ENCODE data around the gene BRMS1L.

The BRMS1L gene

DNA sequence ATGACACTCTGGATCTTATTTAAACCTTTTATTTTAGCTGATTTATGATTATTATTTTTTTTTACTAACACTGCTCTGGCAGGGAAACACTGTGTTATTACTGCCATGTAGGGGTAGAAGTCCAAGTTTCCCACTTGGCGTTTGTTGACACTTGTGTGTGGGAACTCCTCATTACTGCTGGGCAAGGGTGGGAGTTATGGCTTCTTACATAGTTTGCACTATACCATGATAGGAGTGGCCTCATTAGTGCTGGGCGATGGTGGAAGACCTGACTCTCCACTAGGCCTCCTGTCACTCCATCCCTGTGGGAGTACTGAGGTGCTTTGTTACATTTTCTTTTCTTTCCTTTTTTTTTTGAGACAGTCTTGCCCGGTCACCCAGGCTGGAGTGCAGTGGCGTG lies 83.5 kb downstream of the BRMS1L start:
- Histone ChIP-seq H3K27me3 (ENCODE audit: insufficient read depth, low read length) (no peaks in the 10 kb centered on the region), H2AFZ (ENCODE audit: insufficient read depth, low read length, poor library complexity) (no peak overlapping the region), H3K79me1 (ENCODE audit: low read length) (no peaks in the 10 kb centered on the region), H3K27ac (ENCODE audit: low read depth, low read length) (no peak overlapping the region), H3K4ac (ENCODE audit: low read depth, low read length) (no peak overlapping the region), H3K9me3 (ENCODE audit: insufficient read depth, low read depth, low read length) (no peaks in the 10 kb centered on the region), H3K4me1 (ENCODE audit: control insufficient read depth in 1 of 2, insufficient read depth in 2 of 2, low read length in 2 of 2) (no peaks in the 10 kb centered on the region), H3K14ac (ENCODE audit: low read length) (no peak overlapping the region), H2BK5ac (ENCODE audit: low read depth, low read length, poor library complexity) (no peak overlapping the region), H3K18ac (ENCODE audit: low read length) (no peak overlapping the region), H3K79me2 (ENCODE audit: control insufficient read depth, insufficient read depth, low read length, poor library complexity) (no peaks in the 10 kb centered on the region), H4K8ac (ENCODE audit: low read depth, low read length) (no peak overlapping the region), H3K9ac (ENCODE audit: low read length) (no peak overlapping the region), H4K12ac (ENCODE audit: low read depth, low read length) (no peak overlapping the region), H3K36me3 (ENCODE audit: control insufficient read depth in 1 of 2, insufficient read depth in 2 of 2, low read length in 2 of 2) (no peaks in the 10 kb centered on the region), H4K91ac (ENCODE audit: low read depth, low read length) (no peak overlapping the region), H3K4me2 (ENCODE audit: low read length) (no peak overlapping the region), H2AK5ac (ENCODE audit: low read length) (no peak overlapping the region), H3K4me3 (ENCODE audit: low read depth, low read length) (no peak overlapping the region), H3K23ac (ENCODE audit: low read length) (no peak overlapping the region), H2BK12ac (ENCODE audit: low read length) (no peak overlapping the region), H2BK120ac (ENCODE audit: insufficient read depth, low read length, poor library complexity) (no peak overlapping the region)
- DNase-seq = no peak
- no CpG with 5 or more reads among the region's 4 CpGs for WGBS (ENCODE audit: extremely low coverage, insufficient coverage, insufficient read length)

GRCh38 chr14:35910191-35910590 lies 84.1 kb downstream of the BRMS1L start:
- H3K79me2 ChIP-seq (ENCODE audit: control insufficient read depth, insufficient read depth, low read length, poor library complexity) = no peaks in the 10 kb centered on the region
- no peak overlapping the region for H2AK5ac ChIP-seq (ENCODE audit: low read length)
- no peak overlapping the region for H3K23ac ChIP-seq (ENCODE audit: low read length)
- no peak overlapping the region for H2AFZ ChIP-seq (ENCODE audit: insufficient read depth, low read length, poor library complexity)
- H3K27ac ChIP-seq (ENCODE audit: low read depth, low read length) = no peak overlapping the region
- H3K4me1 ChIP-seq (ENCODE audit: control insufficient read depth in 1 of 2, insufficient read depth in 2 of 2, low read length in 2 of 2) = no peaks in the 10 kb centered on the region
- H3K27me3 ChIP-seq (ENCODE audit: insufficient read depth, low read length) = no peaks in the 10 kb centered on the region
- H4K12ac ChIP-seq (ENCODE audit: low read depth, low read length) = no peak overlapping the region
- H3K4me2 ChIP-seq (ENCODE audit: low read length) = no peak overlapping the region
- no peak overlapping the region for H2BK12ac ChIP-seq (ENCODE audit: low read length)
- no peak overlapping the region for H3K18ac ChIP-seq (ENCODE audit: low read length)
- H2BK120ac ChIP-seq (ENCODE audit: insufficient read depth, low read length, poor library complexity) = no peak overlapping the region
- WGBS (ENCODE audit: extremely low coverage, insufficient coverage, insufficient read length) = no CpG with 5 or more reads among the region's 4 CpGs
- H3K36me3 ChIP-seq (ENCODE audit: control insufficient read depth in 1 of 2, insufficient read depth in 2 of 2, low read length in 2 of 2) = no peaks in the 10 kb centered on the region
- no peak overlapping the region for H2BK5ac ChIP-seq (ENCODE audit: low read depth, low read length, poor library complexity)
- H4K8ac ChIP-seq (ENCODE audit: low read depth, low read length) = no peak overlapping the region
- H3K14ac ChIP-seq (ENCODE audit: low read length) = no peak overlapping the region
- H3K4ac ChIP-seq (ENCODE audit: low read depth, low read length) = no peak overlapping the region
- DNase-seq = no peak
- no peak overlapping the region for H3K4me3 ChIP-seq (ENCODE audit: low read depth, low read length)
- no peak overlapping the region for H3K9ac ChIP-seq (ENCODE audit: low read length)
- H3K9me3 ChIP-seq (ENCODE audit: insufficient read depth, low read depth, low read length) = no peaks in the 10 kb centered on the region
- H4K91ac ChIP-seq (ENCODE audit: low read depth, low read length) = no peak overlapping the region
- H3K79me1 ChIP-seq (ENCODE audit: low read length) = no peaks in the 10 kb centered on the region

- Histone ChIP-seq H2BK12ac (ENCODE audit: low read length) (no peak overlapping the region), H2BK5ac (ENCODE audit: low read depth, low read length, poor library complexity) (no peak overlapping the region), H2AK5ac (ENCODE audit: low read length) (no peak overlapping the region), H4K8ac (ENCODE audit: low read depth, low read length) (no peak overlapping the region), H3K36me3 (ENCODE audit: control insufficient read depth in 1 of 2, insufficient read depth in 2 of 2, low read length in 2 of 2) (no peaks in the 10 kb centered on the region), H4K91ac (ENCODE audit: low read depth, low read length) (no peak overlapping the region), H3K9ac (ENCODE audit: low read length) (no peak overlapping the region), H3K27me3 (ENCODE audit: insufficient read depth, low read length) (no peaks in the 10 kb centered on the region), H3K79me1 (ENCODE audit: low read length) (no peaks in the 10 kb centered on the region), H3K4me2 (ENCODE audit: low read length) (no peak overlapping the region), H2BK120ac (ENCODE audit: insufficient read depth, low read length, poor library complexity) (no peak overlapping the region), H3K23ac (ENCODE audit: low read length) (no peak overlapping the region), H3K79me2 (ENCODE audit: control insufficient read depth, insufficient read depth, low read length, poor library complexity) (no peaks in the 10 kb centered on the region), H3K4ac (ENCODE audit: low read depth, low read length) (no peak overlapping the region), H3K27ac (ENCODE audit: low read depth, low read length) (no peak overlapping the region), H3K14ac (ENCODE audit: low read length) (no peak overlapping the region), H3K18ac (ENCODE audit: low read length) (no peak overlapping the region), H3K9me3 (ENCODE audit: insufficient read depth, low read depth, low read length) (no peaks in the 10 kb centered on the region), H4K12ac (ENCODE audit: low read depth, low read length) (no peak overlapping the region), H3K4me1 (ENCODE audit: control insufficient read depth in 1 of 2, insufficient read depth in 2 of 2, low read length in 2 of 2) (no peaks in the 10 kb centered on the region), H3K4me3 (ENCODE audit: low read depth, low read length) (no peak overlapping the region), H2AFZ (ENCODE audit: insufficient read depth, low read length, poor library complexity) (no peak overlapping the region)
- DNase-seq = no peak
- no CpG with 5 or more reads among the region's 4 CpGs for WGBS (ENCODE audit: extremely low coverage, insufficient coverage, insufficient read length)
Measured at GRCh38 chr14:35911097-35911496, 85.0 kb downstream of the BRMS1L start.

DNA sequence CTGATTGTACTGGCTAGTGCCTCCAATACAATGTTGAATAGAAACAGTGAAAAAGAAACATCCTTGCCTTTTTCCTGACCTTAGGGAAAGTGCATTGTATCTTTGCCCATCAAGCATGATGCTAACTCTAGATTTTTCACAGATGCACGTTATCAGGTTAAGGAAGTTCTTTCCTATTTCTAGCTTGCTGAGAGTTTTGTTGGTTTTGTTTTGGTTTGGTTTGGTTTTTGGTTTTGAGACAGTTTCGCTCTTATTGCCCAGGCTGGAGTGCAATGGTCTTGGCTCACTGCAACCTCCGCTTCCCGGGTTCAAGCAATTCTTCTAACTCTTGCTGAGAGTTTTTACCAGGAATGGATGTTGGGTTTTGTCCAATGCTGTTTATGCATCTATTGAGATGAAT lies 89.0 kb downstream of the BRMS1L start:
- Histone ChIP-seq H3K23ac (ENCODE audit: low read length) (no peak overlapping the region), H3K9ac (ENCODE audit: low read length) (no peak overlapping the region), H3K79me2 (ENCODE audit: control insufficient read depth, insufficient read depth, low read length, poor library complexity) (no peaks in the 10 kb centered on the region), H2BK120ac (ENCODE audit: insufficient read depth, low read length, poor library complexity) (no peak overlapping the region), H2AK5ac (ENCODE audit: low read length) (no peak overlapping the region), H3K14ac (ENCODE audit: low read length) (no peak overlapping the region), H3K9me3 (ENCODE audit: insufficient read depth, low read depth, low read length) (no peaks in the 10 kb centered on the region), H3K4me1 (ENCODE audit: control insufficient read depth in 1 of 2, insufficient read depth in 2 of 2, low read length in 2 of 2) (no peaks in the 10 kb centered on the region), H2AFZ (ENCODE audit: insufficient read depth, low read length, poor library complexity) (no peak overlapping the region), H3K4me2 (ENCODE audit: low read length) (no peak overlapping the region), H3K27ac (ENCODE audit: low read depth, low read length) (no peak overlapping the region), H2BK5ac (ENCODE audit: low read depth, low read length, poor library complexity) (no peak overlapping the region), H3K36me3 (ENCODE audit: control insufficient read depth in 1 of 2, insufficient read depth in 2 of 2, low read length in 2 of 2) (no peaks in the 10 kb centered on the region), H3K4ac (ENCODE audit: low read depth, low read length) (no peak overlapping the region), H2BK12ac (ENCODE audit: low read length) (no peak overlapping the region), H3K79me1 (ENCODE audit: low read length) (no peaks in the 10 kb centered on the region), H3K18ac (ENCODE audit: low read length) (no peak overlapping the region), H3K4me3 (ENCODE audit: low read depth, low read length) (no peak overlapping the region), H4K91ac (ENCODE audit: low read depth, low read length) (no peak overlapping the region), H3K27me3 (ENCODE audit: insufficient read depth, low read length) (no peaks in the 10 kb centered on the region), H4K8ac (ENCODE audit: low read depth, low read length) (no peak overlapping the region), H4K12ac (ENCODE audit: low read depth, low read length) (no peak overlapping the region)
- no peak for DNase-seq
- no CpG with 5 or more reads among the region's 4 CpGs for WGBS (ENCODE audit: extremely low coverage, insufficient coverage, insufficient read length)
